ENCODE measurements around the gene PRMT7. TPM values are rescaled to one million over a fixed set of nuclear protein-coding genes. Genes with fewer than 3 reads are reported as not detected.

Gene PRMT7
- total RNA-seq, 3 donors from 2014 or later: 38.4 to 53.4 (median 41.0) TPM

DNA sequence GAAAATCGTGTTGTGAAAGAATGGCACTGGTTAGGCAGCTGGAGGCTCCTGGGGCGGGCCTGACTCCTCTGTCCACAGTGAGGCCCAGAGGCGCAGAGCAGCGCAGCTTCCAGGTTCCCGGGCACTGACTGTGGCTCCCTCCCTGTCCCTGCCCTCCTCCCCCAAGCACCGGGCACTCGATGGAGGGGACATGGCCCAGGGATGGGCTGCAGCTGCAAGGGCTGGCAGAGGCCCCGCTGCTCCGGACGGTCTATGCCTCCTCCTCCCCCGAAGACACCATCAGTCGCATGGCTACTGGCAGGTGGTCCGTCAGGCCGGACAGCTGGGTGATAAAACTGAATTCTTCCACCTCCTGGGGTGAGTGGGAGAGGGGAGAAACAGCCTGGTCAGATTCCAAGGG, 50.1 kb downstream of the PRMT7 start:
- Histone ChIP-seq H3K4me3 (no peak overlapping the region), H3K4me1 (no peaks in the 10 kb centered on the region), H3K27me3 (no peaks in the 10 kb centered on the region), H3K9me3 (no peaks in the 10 kb centered on the region), H3K36me3 (peaks cover 3% of the 10 kb centered on the region), H3K27ac (no peak overlapping the region)
- no peak for DNase-seq (ENCODE audit: low spot score in 2 of 2)
- intact Hi-C loops (cut with DNase I; ENCODE audit: low total_unique reads): no loop called here
- TF ChIP-seq, protein P1, sequence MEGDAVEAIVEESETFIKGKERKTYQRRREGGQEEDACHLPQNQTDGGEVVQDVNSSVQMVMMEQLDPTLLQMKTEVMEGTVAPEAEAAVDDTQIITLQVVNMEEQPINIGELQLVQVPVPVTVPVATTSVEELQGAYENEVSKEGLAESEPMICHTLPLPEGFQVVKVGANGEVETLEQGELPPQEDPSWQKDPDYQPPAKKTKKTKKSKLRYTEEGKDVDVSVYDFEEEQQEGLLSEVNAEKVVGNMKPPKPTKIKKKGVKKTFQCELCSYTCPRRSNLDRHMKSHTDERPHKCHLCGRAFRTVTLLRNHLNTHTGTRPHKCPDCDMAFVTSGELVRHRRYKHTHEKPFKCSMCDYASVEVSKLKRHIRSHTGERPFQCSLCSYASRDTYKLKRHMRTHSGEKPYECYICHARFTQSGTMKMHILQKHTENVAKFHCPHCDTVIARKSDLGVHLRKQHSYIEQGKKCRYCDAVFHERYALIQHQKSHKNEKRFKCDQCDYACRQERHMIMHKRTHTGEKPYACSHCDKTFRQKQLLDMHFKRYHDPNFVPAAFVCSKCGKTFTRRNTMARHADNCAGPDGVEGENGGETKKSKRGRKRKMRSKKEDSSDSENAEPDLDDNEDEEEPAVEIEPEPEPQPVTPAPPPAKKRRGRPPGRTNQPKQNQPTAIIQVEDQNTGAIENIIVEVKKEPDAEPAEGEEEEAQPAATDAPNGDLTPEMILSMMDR (IDR thresholded peaks at IDR 0.05): no peak
- no peak for TF ChIP-seq POLR2AphosphoS5 (IDR thresholded peaks at IDR 0.05)
- no peak for TF ChIP-seq POLR2A (IDR thresholded peaks at IDR 0.05)

DNA sequence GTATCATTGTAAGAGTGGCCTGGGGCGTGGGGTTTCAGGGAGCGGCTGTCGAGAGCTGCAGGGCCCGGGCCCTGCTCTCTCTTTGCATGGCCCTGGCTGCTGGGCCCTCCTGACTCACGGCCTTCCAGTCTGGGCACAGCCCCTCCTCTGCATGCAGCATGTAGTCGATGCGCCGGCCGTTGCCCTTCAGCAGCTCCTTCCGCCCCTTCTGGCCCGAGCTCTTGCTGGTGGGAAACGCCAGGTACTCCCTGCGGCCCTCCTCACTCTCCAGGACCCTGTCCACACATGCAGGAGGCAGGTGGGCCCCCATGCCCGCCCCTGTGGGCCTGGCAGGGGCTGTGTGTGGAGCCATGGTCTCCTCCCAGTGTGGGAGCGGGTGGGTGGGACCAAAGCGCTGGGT, 50.7 kb downstream of the PRMT7 start:
- Histone ChIP-seq H3K4me3 (peak overlapping the region in 1 of 3 donors; percentile 4), H3K9me3 (no peaks in the 10 kb centered on the region), H3K27me3 (no peaks in the 10 kb centered on the region), H3K27ac (no peak overlapping the region), H3K4me1 (no peaks in the 10 kb centered on the region), H3K36me3 (peaks cover 3% of the 10 kb centered on the region)
- DNase-seq (ENCODE audit: low spot score in 2 of 2): no peak
- intact Hi-C loops (cut with DNase I; ENCODE audit: low total_unique reads): no loop called here
- TF ChIP-seq, protein P1 (IDR thresholded peaks at IDR 0.05): no peak
- TF ChIP-seq POLR2AphosphoS5 (IDR thresholded peaks at IDR 0.05) (no peak), POLR2A (IDR thresholded peaks at IDR 0.05) (no peak)

DNA sequence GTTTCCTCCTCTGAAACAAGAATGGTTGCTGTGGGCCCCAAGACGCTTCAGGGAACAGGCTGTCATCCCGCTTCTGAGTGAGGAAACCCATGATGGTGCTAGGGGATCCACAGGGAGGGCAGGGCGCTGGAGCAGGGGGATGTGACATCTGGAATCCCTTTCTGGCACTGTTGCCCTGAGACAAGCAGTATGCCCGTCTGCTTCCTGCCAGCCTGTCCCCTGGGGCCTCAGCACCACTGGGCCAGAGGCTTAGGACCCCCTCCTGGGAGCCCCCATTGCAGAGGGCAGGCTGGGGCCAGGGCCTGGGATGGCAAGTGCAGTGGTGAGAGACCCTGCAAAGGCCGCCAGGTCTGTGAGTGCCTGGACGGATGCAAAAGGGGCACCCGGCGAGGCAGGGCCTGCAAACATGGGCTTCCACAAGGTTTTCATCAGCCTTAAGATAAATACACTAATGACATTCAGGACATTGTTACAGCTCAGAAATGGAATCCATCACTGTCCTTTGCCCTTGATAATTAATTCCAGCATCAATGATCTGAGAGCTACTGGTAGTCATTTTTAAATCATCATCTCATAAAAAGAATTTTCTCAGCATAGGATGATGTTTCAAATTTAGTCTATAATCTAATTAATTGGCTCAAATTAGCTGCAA, 51.6 kb downstream of the PRMT7 start:
- intact Hi-C loops (cut with DNase I; ENCODE audit: low total_unique reads): no loop called here
- no peak overlapping the region for H3K27ac ChIP-seq

DNA sequence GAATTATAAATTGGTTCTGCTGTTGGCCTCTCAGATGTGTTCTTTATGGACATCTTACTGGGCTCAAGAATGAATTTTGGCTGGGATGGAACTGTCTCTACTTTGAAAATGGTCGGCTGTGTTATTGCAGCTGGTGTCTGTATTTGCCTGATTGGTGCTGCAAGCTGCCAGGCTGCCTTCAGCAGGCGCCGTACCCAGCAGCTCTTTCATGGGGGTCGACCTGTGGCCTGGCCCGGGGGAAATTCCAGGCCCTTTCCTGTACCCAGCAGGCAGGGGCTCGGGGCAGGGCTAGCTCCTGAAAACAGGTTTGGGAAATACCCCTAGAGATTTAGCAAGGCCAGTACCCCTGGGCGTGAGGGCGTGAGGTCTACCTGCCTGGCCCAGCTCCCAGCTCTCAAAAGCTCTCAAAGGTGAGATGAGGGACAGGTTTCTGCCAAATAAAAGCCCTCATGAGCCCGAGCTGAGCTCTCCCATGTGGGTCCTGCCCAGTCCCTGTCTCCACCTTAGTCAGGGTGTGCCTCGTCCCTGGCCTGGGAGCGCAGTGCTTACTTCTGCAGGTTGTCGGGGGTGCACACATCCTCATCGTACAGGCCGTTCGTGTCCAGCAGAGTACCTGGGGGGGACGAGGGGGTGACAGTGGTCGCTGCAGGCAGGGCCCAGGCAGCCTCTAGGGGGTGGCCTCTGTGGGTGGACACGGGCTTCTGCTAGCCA, 52.3 kb downstream of the PRMT7 start:
- H3K4me3 ChIP-seq: no peak overlapping the region
- DNase-seq (ENCODE audit: low spot score in 2 of 2): no peak
- no peaks in the 10 kb centered on the region for H3K9me3 ChIP-seq
- no peak overlapping the region for H3K27ac ChIP-seq
- H3K36me3 ChIP-seq: no peaks in the 10 kb centered on the region
- no peaks in the 10 kb centered on the region for H3K27me3 ChIP-seq
- TF ChIP-seq, protein P1 (IDR thresholded peaks at IDR 0.05): no peak
- TF ChIP-seq POLR2AphosphoS5 (IDR thresholded peaks at IDR 0.05): no peak
- no peak for TF ChIP-seq POLR2A (IDR thresholded peaks at IDR 0.05)
- intact Hi-C loops (cut with DNase I; ENCODE audit: low total_unique reads): no loop called here
- no peaks in the 10 kb centered on the region for H3K4me1 ChIP-seq

More for the DNA sequence above, 51.6 kb downstream of the PRMT7 start:
- no peaks in the 10 kb centered on the region for H3K4me1 ChIP-seq
- H3K36me3 ChIP-seq: peaks cover 3% of the 10 kb centered on the region
- TF ChIP-seq, protein P1 (IDR thresholded peaks at IDR 0.05): no peak
- TF ChIP-seq POLR2A (IDR thresholded peaks at IDR 0.05): no peak
- no peak for TF ChIP-seq POLR2AphosphoS5 (IDR thresholded peaks at IDR 0.05)
- no peak overlapping the region for H3K4me3 ChIP-seq
- no peaks in the 10 kb centered on the region for H3K9me3 ChIP-seq
- DNase-seq (ENCODE audit: low spot score in 2 of 2): no peak
- no peaks in the 10 kb centered on the region for H3K27me3 ChIP-seq
